GM12872 (cell line): ENCODE results near the gene ARHGAP10.

ENCODE experiments used
- TF ChIP-seq, protein P1 (sequence below): IDR thresholded peaks from 3 replicates; pipeline ENCODE4 v1.5.1; 2011; ENCODE audit warnings: low read depth, mild to moderate bottlenecking, low read length, moderate library complexity; ENCODE audit not compliant: insufficient read depth

Gene ARHGAP10

DNA sequence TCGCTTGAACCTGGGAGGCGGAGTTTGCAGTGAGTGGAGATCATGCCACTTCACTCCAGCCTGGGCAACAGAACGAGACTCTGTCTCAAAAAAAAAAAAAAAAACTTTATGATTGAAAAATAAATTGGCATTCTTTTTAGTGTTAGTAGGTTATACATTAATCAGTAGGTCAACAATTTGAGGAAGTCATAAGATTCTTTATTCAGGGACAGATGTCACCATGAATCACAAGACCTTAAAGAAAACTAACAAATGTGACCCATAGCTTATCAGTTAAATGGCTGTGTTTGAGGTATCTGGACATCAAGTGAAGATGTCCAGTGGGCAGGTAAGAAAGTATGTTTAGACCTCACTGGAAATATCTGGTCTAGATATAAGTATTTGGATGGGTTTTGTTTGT, 38.7 kb upstream of the ARHGAP10 start:
- TF ChIP-seq, protein P1, sequence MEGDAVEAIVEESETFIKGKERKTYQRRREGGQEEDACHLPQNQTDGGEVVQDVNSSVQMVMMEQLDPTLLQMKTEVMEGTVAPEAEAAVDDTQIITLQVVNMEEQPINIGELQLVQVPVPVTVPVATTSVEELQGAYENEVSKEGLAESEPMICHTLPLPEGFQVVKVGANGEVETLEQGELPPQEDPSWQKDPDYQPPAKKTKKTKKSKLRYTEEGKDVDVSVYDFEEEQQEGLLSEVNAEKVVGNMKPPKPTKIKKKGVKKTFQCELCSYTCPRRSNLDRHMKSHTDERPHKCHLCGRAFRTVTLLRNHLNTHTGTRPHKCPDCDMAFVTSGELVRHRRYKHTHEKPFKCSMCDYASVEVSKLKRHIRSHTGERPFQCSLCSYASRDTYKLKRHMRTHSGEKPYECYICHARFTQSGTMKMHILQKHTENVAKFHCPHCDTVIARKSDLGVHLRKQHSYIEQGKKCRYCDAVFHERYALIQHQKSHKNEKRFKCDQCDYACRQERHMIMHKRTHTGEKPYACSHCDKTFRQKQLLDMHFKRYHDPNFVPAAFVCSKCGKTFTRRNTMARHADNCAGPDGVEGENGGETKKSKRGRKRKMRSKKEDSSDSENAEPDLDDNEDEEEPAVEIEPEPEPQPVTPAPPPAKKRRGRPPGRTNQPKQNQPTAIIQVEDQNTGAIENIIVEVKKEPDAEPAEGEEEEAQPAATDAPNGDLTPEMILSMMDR: no peak

- TF ChIP-seq, protein P1: no peak
Measured at GRCh38 chr4:147696866-147697265, 35.0 kb upstream of the ARHGAP10 start.

DNA sequence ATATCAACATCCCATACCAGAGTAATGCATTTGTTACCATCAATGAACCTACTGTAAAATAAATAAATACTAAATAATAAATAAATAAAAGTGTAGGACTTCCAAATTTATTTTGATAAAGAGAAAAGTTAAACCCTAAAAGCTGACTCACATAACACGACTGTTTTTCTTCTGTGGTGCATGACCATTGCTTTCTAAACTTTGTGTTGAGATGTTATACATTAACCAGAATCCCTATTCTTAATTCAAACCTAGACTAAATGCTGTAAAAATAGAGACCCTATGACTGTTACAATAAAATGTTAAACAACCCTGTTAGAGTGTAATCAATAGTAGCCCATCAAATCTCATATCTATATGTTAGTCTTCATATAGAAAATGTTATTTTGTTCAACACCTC, 27.0 kb upstream of the ARHGAP10 start:
- TF ChIP-seq, protein P1: no peak

- TF ChIP-seq, protein P1: peak; percentile 84
Measured at GRCh38 chr4:147707892-147708672, 23.8 kb upstream of the ARHGAP10 start.

DNA sequence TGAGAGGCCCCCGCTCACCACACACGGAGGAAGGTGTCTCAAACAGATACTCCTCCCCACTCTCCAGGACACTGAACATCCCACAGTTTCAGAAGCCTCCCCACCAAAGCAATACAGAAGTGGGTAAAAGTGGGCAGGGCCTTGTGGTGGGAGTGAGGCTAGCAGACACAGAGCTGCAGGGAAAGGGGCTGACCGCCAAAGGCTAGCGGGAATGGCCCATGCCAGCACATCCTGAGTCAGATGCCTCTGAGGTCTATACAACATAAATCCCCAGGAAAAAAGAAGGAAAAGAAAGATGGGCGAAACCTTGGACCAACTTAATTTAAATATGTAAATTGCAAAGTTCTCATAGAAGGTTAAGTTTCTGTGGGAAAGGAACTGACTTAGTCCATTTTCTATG, 21.9 kb upstream of the ARHGAP10 start:
- TF ChIP-seq, protein P1: no peak

- TF ChIP-seq, protein P1: no peak
Measured at GRCh38 chr4:147714575-147715401, 17.1 kb upstream of the ARHGAP10 start.

DNA sequence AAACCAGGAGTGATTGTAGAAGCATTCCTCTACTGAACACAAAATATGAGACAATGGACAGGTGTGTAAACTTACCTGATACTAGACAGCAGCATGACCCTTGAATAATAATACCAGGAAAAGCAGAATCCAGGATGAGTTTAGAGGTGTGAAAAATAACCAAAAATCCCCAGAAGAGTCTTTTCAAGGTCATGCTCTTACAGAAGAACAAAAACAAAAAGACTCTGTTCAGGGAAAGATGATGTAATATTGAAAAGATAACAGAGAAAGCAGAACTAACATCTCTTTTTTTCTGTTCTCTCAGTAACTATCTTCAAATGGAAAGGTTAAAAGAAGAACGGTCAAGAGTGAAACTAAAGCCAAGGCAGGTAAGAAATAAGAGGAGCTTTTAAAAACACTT, 14.0 kb upstream of the ARHGAP10 start:
- TF ChIP-seq, protein P1: no peak
